Activated CD8-positive, alpha-beta T cell treated with anti-CD3 and anti-CD28 coated beads for 36 hours (primary cell): ENCODE results near the gene CLIC5. TPM values are rescaled to one million over a fixed set of nuclear protein-coding genes. Genes with fewer than 3 reads are reported as not detected.

Source experiments
- ATAC-seq: fragments of 200-7000 bp; cut with Tn5 transposase; one replicate; pipeline ENCODE4 v1.10.0; 2021; ENCODE audit warnings: mild to moderate bottlenecking, moderate library complexity
- CTCF ChIA-PET: fragments of 350-600 bp; sonication (Branson Sonifier 250); formaldehyde crosslinking; loops from one replicate; lab custom pipeline; 2021; ENCODE audit warnings: antibody characterized with exemption; lab: Charles Lee
- POLR2A ChIA-PET: fragments of 350-600 bp; sonication (Branson Sonifier 250); formaldehyde crosslinking; loops from one replicate; lab custom pipeline; 2021; ENCODE audit warnings: antibody characterized with exemption; lab: Charles Lee
- DNase-seq: peaks from one replicate; pipeline ENCODE4 v3.0.0-alpha.2; 2020
- H3K27ac Mint-ChIP-seq: one replicate; pipeline ENCODE4 v1.8.0; 2021; ENCODE audit warnings: mild to moderate bottlenecking, mixed read lengths
- H3K27me3 Mint-ChIP-seq: one replicate; pipeline ENCODE4 v1.8.0; 2021; ENCODE audit warnings: mixed read lengths
- H3K36me3 Mint-ChIP-seq: one replicate; pipeline ENCODE4 v1.8.0; 2021; ENCODE audit warnings: low read depth, mixed read lengths
- H3K4me1 Mint-ChIP-seq: one replicate; pipeline ENCODE4 v1.8.0; 2021; ENCODE audit warnings: low read depth, mixed read lengths
- H3K4me3 Mint-ChIP-seq: one replicate; pipeline ENCODE4 v1.8.0; 2021; ENCODE audit warnings: mild to moderate bottlenecking, moderate library complexity, mixed read lengths
- H3K9me3 Mint-ChIP-seq: one replicate; pipeline ENCODE4 v1.8.0; 2021; ENCODE audit warnings: mixed read lengths
- CTCF ChIP-seq: fragments of 200-600 bp; IDR thresholded peaks from one replicate; pipeline ENCODE4 v1.8.0; 2022; ENCODE audit warnings: antibody characterized with exemption, mild to moderate bottlenecking
- intact Hi-C: fragments of 100-400 bp; cut with micrococcal nuclease; formaldehyde crosslinking; loops from one replicate; pipeline ENCODE4 v1.10.0; 2022
- total RNA-seq, 2 experiments: library from RNA; stranded (reverse); gene quantifications; one replicate each; pipeline ENCODE4 v1.2.3, GENCODE V29; 2021

Gene CLIC5
- total RNA-seq, 2 experiments from 2014 or later = 1.1 TPM

DNA sequence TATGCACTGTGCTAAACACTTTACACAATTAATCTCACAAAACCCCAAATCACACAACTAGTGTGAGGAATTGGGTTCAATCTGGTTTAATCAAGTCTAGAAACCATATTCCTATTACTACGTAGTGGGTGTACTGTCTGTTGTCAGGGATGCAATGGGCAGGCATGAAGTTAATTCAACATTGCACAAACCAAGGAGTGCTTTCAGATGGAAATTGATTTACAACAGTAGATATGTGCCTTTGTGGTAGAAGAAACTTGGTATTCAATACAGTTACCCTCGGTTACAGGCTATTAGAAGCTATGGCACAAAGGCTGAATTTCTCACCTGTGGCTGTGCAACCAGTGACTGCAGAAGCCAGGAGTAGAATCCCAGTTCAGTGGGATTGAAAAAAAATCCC lies 157.8 kb downstream of the CLIC5 start:
- ChIA-PET POLR2A (no interaction called here), CTCF (no interaction called here)
- no peak for TF ChIP-seq CTCF
- Mint-ChIP-seq H3K27me3 (peaks cover 16% of the 10 kb centered on the region), H3K36me3 (no peaks in the 10 kb centered on the region), H3K4me3 (no peak overlapping the region), H3K4me1 (no peaks in the 10 kb centered on the region), H3K27ac (no peak overlapping the region), H3K9me3 (no peaks in the 10 kb centered on the region)
- intact Hi-C loops = no loop called here
- ATAC-seq (no peak), DNase-seq (no peak)

GRCh38 chr6:45855642-45856394 lies 159.8 kb downstream of the CLIC5 start:
- no peak for ATAC-seq
- Mint-ChIP-seq H3K27ac (no peak overlapping the region), H3K4me1 (no peaks in the 10 kb centered on the region), H3K9me3 (no peaks in the 10 kb centered on the region), H3K36me3 (no peaks in the 10 kb centered on the region), H3K4me3 (no peak overlapping the region), H3K27me3 (peaks cover 27% of the 10 kb centered on the region)
- intact Hi-C loops = no loop called here
- no peak for DNase-seq
- CTCF ChIA-PET = interaction anchor here (1.5 kb wide), 1 partner anchor 10 kb away, joined by 3 read pairs; no protein-coding TSS in a partner anchor
- TF ChIP-seq CTCF = no peak
- POLR2A ChIA-PET = no interaction called here

DNA sequence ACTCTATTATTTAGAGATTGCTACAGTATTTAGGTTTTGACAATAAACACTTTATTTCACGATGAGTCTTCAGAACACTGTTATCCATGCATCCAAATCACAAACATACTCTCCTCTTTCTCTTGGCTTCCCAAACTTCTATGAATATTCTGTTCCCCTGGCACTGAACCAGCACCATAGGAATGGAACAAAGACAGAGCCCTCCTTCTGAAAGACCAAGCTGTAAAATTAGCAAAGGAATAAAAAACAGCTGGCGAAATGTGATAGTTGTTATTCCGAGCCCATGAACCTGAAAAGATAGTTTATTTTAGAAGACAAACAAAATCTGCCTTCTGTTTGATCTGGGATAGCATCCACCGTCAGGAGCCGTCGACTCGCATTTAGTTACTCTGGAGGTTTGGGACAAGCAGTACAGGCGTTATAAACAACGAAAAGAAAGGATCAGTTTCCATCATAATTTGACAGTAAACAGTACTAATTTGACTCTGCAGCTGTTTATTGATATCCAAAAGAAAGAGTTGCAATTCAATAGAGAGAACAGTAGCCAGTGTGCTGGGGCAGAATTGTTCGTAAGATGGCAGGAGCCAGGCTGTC lies 161.4 kb downstream of the CLIC5 start:
- no peak for ATAC-seq
- intact Hi-C loops = no loop called here
- POLR2A ChIA-PET = no interaction called here

GRCh38 chr6:45851034-45851400 lies 164.6 kb downstream of the CLIC5 start:
- H3K9me3 Mint-ChIP-seq = no peaks in the 10 kb centered on the region
- no peaks in the 10 kb centered on the region for H3K4me1 Mint-ChIP-seq
- TF ChIP-seq CTCF = no peak
- POLR2A ChIA-PET = no interaction called here
- intact Hi-C loops = no loop called here
- no peak for ATAC-seq
- DNase-seq = no peak
- H3K4me3 Mint-ChIP-seq = no peak overlapping the region
- H3K27me3 Mint-ChIP-seq = peaks cover 19% of the 10 kb centered on the region
- H3K27ac Mint-ChIP-seq = no peak overlapping the region
- no peaks in the 10 kb centered on the region for H3K36me3 Mint-ChIP-seq
- CTCF ChIA-PET = no interaction called here

More for the DNA sequence above, 161.4 kb downstream of the CLIC5 start:
- Mint-ChIP-seq H3K4me1 (no peaks in the 10 kb centered on the region), H3K4me3 (no peak overlapping the region), H3K9me3 (no peaks in the 10 kb centered on the region), H3K27me3 (peaks cover 22% of the 10 kb centered on the region), H3K36me3 (no peaks in the 10 kb centered on the region), H3K27ac (no peak overlapping the region)
- DNase-seq = no peak
- CTCF ChIA-PET = interaction anchor here (1.5 kb wide), 1 partner anchor 8 kb away, joined by 3 read pairs; no protein-coding TSS in a partner anchor
- TF ChIP-seq CTCF = no peak

- TF ChIP-seq CTCF = no peak
- no peaks in the 10 kb centered on the region for H3K9me3 Mint-ChIP-seq
- H3K27ac Mint-ChIP-seq = no peak overlapping the region
- no peak for DNase-seq
- H3K36me3 Mint-ChIP-seq = no peaks in the 10 kb centered on the region
- no peak for ATAC-seq
- H3K4me3 Mint-ChIP-seq = no peak overlapping the region
- no peaks in the 10 kb centered on the region for H3K4me1 Mint-ChIP-seq
- CTCF ChIA-PET = no interaction called here
- POLR2A ChIA-PET = no interaction called here
- peaks cover 19% of the 10 kb centered on the region for H3K27me3 Mint-ChIP-seq
- intact Hi-C loops = no loop called here
Observed at GRCh38 chr6:45850378-45851033, 165.2 kb downstream of the CLIC5 start.
